ENCODE results near the gene MAPK14. TPM values are rescaled to one million over a fixed set of nuclear protein-coding genes. Genes with fewer than 3 reads are reported as not detected.

The MAPK14 gene
- total RNA-seq, 4 donors from 2014 or later = 62.0 to 117 (median 86.2) TPM

- no peak for DNase-seq
- intact Hi-C loops (cut with DNase I; ENCODE audit: low total_unique reads) = no loop called here
- TF ChIP-seq POLR2A (IDR thresholded peaks at IDR 0.05) (no peak), CTCF (IDR thresholded peaks at IDR 0.05) (no peak)
- Histone ChIP-seq H3K36me3 (no peaks in the 10 kb centered on the region), H3K27me3 (no peaks in the 10 kb centered on the region), H3K9me3 (no peaks in the 10 kb centered on the region), H3K27ac (no peak overlapping the region), H3K4me1 (peaks cover 4 to 13% of the 10 kb centered on the region in 2 donors), H3K4me3 (no peak overlapping the region)
Observed at GRCh38 chr6:36035225-36035624, 7.6 kb downstream of the MAPK14 start.

- intact Hi-C loops (cut with DNase I; ENCODE audit: low total_unique reads) = no loop called here
- no peak overlapping the region for H3K4me3 ChIP-seq
- no peak for DNase-seq
- no peak overlapping the region for H3K27ac ChIP-seq
- no peaks in the 10 kb centered on the region for H3K27me3 ChIP-seq
- no peaks in the 10 kb centered on the region for H3K9me3 ChIP-seq
- peaks cover 4 to 21% of the 10 kb centered on the region in 2 donors for H3K4me1 ChIP-seq
- H3K36me3 ChIP-seq = no peaks in the 10 kb centered on the region
- TF ChIP-seq POLR2A (IDR thresholded peaks at IDR 0.05) (no peak), CTCF (IDR thresholded peaks at IDR 0.05) (no peak)
Observed at GRCh38 chr6:36038120-36038876, 10.7 kb downstream of the MAPK14 start.

GRCh38 chr6:36039112-36039511 is 11.5 kb downstream of the MAPK14 start:
- H3K27ac ChIP-seq = no peak overlapping the region

GRCh38 chr6:36040958-36041357 is 13.3 kb downstream of the MAPK14 start:
- DNase-seq = no peak
- Histone ChIP-seq H3K27me3 (no peaks in the 10 kb centered on the region), H3K36me3 (no peaks in the 10 kb centered on the region), H3K4me3 (no peak overlapping the region), H3K27ac (no peak overlapping the region), H3K4me1 (peaks cover 4 to 23% of the 10 kb centered on the region in 2 donors), H3K9me3 (no peaks in the 10 kb centered on the region)
- TF ChIP-seq CTCF (IDR thresholded peaks at IDR 0.05) (no peak), POLR2A (IDR thresholded peaks at IDR 0.05) (no peak)
- intact Hi-C loops (cut with DNase I; ENCODE audit: low total_unique reads) = no loop called here

More at GRCh38 chr6:36039112-36039511, 11.5 kb downstream of the MAPK14 start:
- H3K27me3 ChIP-seq = no peaks in the 10 kb centered on the region
- H3K4me1 ChIP-seq = peaks cover 4 to 21% of the 10 kb centered on the region in 2 donors
- no peaks in the 10 kb centered on the region for H3K36me3 ChIP-seq
- no peak for DNase-seq
- TF ChIP-seq CTCF (IDR thresholded peaks at IDR 0.05) = no peak
- H3K9me3 ChIP-seq = no peaks in the 10 kb centered on the region
- H3K4me3 ChIP-seq = no peak overlapping the region
- intact Hi-C loops (cut with DNase I; ENCODE audit: low total_unique reads) = no loop called here

- H3K9me3 ChIP-seq = no peaks in the 10 kb centered on the region
- no peak for TF ChIP-seq POLR2A (IDR thresholded peaks at IDR 0.05)
- no peak for TF ChIP-seq CTCF (IDR thresholded peaks at IDR 0.05)
- intact Hi-C loops (cut with DNase I; ENCODE audit: low total_unique reads) = no loop called here
- no peaks in the 10 kb centered on the region for H3K36me3 ChIP-seq
- DNase-seq = no peak
- H3K4me1 ChIP-seq = peaks cover 4 to 24% of the 10 kb centered on the region in 2 donors
- H3K27ac ChIP-seq = no peak overlapping the region
- no peaks in the 10 kb centered on the region for H3K27me3 ChIP-seq
- no peak overlapping the region for H3K4me3 ChIP-seq
Observed at GRCh38 chr6:36042618-36043260, 15.1 kb downstream of the MAPK14 start.
